Measurements from ENCODE around the gene VTA1. TPM values are rescaled to one million over a fixed set of nuclear protein-coding genes. Genes with fewer than 3 reads are reported as not detected.

VTA1 gene
- total RNA-seq, 2 experiments from 2014 or later, result 37.9 to 51.0 TPM

DNA sequence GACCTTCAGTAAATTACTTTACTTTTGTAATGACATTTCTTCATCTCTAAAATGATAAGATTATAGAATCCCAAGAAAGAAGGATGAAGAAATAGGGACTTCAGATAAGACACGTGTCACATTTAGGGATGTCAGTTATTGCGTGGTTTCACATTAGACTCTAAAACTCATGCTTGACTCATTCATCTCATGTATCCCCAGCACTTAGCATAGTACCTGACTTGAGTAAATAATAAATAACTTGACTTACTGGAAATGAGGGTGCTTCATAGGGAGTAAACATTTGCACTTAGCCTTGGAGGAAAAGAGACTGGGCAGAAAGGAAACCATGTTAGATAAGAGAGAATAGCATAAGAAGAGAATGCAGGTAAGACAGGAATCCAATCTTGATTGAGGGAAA lies 37.2 kb downstream of the VTA1 start:
- CTCF ChIA-PET (ENCODE audit: unreplicated experiment), result no interaction called here
- Histone ChIP-seq H3K27ac (ENCODE audit: low read depth, low read length, poor library complexity, severe bottlenecking) (no peak overlapping the region), H3K4me1 (ENCODE audit: insufficient read depth, low read length, poor library complexity, severe bottlenecking) (no peaks in the 10 kb centered on the region), H3K79me2 (ENCODE audit: insufficient read depth, low read depth, low read length) (no peaks in the 10 kb centered on the region), H3K4me3 (ENCODE audit: low read depth, low read length, poor library complexity, severe bottlenecking) (no peak overlapping the region), H4K20me1 (ENCODE audit: insufficient read depth, low read length) (no peaks in the 10 kb centered on the region), H2AFZ (ENCODE audit: low read length) (no peak overlapping the region), H3K9me2 (ENCODE audit: insufficient read depth, low read length) (no peaks in the 10 kb centered on the region), H3K36me3 (ENCODE audit: insufficient read depth, low read length) (peaks cover 3% of the 10 kb centered on the region; the same call in 1 of the 2 replicates), H3K9me3 (ENCODE audit: low read length) (no peaks in the 10 kb centered on the region), H3K4me2 (ENCODE audit: low read length) (no peak overlapping the region)
- intact Hi-C loops (cut with micrococcal nuclease; ENCODE audit: unreplicated experiment), result no loop called here
- DNase-seq (ENCODE audit: low spot score), result no peak
- TF ChIP-seq, protein P1, sequence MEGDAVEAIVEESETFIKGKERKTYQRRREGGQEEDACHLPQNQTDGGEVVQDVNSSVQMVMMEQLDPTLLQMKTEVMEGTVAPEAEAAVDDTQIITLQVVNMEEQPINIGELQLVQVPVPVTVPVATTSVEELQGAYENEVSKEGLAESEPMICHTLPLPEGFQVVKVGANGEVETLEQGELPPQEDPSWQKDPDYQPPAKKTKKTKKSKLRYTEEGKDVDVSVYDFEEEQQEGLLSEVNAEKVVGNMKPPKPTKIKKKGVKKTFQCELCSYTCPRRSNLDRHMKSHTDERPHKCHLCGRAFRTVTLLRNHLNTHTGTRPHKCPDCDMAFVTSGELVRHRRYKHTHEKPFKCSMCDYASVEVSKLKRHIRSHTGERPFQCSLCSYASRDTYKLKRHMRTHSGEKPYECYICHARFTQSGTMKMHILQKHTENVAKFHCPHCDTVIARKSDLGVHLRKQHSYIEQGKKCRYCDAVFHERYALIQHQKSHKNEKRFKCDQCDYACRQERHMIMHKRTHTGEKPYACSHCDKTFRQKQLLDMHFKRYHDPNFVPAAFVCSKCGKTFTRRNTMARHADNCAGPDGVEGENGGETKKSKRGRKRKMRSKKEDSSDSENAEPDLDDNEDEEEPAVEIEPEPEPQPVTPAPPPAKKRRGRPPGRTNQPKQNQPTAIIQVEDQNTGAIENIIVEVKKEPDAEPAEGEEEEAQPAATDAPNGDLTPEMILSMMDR (conservative IDR thresholded peaks at IDR 0.05; ENCODE audit: low read length), result no peak
- no peak for TF ChIP-seq EZH2phosphoT487 (IDR thresholded peaks at IDR 0.05; ENCODE audit: borderline replicate concordance, low read depth, low read length)
- POLR2A ChIA-PET, result no interaction called here
- BruUV-seq (replicated peaks), result no TSS peak

DNA sequence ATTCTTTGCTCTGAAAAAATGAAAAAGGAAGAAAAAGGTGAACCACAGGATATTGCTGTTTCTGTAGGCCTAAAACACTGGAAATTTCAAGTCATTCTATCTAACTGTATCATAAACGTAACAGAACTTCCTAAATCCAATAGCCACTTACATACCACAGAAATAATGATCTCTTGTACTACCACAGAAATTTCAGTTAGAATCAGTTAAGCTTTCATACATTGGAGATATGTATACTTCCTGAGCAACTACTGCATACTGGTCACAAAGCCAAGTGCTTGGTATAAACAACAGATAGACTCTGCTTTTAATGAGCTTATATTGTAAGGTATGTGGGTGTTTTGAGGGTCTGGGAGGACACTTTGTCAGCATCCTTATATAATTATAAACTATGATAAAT lies 38.6 kb downstream of the VTA1 start:
- H3K4me2 ChIP-seq (ENCODE audit: low read length), result no peak overlapping the region
- H2AFZ ChIP-seq (ENCODE audit: low read length), result no peak overlapping the region
- H3K27ac ChIP-seq (ENCODE audit: low read depth, low read length, poor library complexity, severe bottlenecking), result no peak overlapping the region
- CTCF ChIA-PET (ENCODE audit: unreplicated experiment), result no interaction called here
- intact Hi-C loops (cut with micrococcal nuclease; ENCODE audit: unreplicated experiment), result no loop called here
- H3K4me1 ChIP-seq (ENCODE audit: insufficient read depth, low read length, poor library complexity, severe bottlenecking), result no peaks in the 10 kb centered on the region
- H4K20me1 ChIP-seq (ENCODE audit: insufficient read depth, low read length), result no peaks in the 10 kb centered on the region
- H3K36me3 ChIP-seq (ENCODE audit: insufficient read depth, low read length), result peaks cover 8% of the 10 kb centered on the region
- TF ChIP-seq, protein P1 (conservative IDR thresholded peaks at IDR 0.05; ENCODE audit: low read length), result no peak
- no peak for TF ChIP-seq EZH2phosphoT487 (IDR thresholded peaks at IDR 0.05; ENCODE audit: borderline replicate concordance, low read depth, low read length)
- POLR2A ChIA-PET, result interaction anchor here (0.5 to 1.9 kb wide), 7 partner anchors 10 to 227 kb away, joined by 3 to 10 read pairs (median 4); no protein-coding TSS in a partner anchor
- no peaks in the 10 kb centered on the region for H3K9me2 ChIP-seq (ENCODE audit: insufficient read depth, low read length)
- no peaks in the 10 kb centered on the region for H3K79me2 ChIP-seq (ENCODE audit: insufficient read depth, low read depth, low read length)
- no peak for DNase-seq (ENCODE audit: low spot score)
- no peaks in the 10 kb centered on the region for H3K9me3 ChIP-seq (ENCODE audit: low read length)
- H3K4me3 ChIP-seq (ENCODE audit: low read depth, low read length, poor library complexity, severe bottlenecking), result no peak overlapping the region
- BruUV-seq (replicated peaks), result no TSS peak

DNA sequence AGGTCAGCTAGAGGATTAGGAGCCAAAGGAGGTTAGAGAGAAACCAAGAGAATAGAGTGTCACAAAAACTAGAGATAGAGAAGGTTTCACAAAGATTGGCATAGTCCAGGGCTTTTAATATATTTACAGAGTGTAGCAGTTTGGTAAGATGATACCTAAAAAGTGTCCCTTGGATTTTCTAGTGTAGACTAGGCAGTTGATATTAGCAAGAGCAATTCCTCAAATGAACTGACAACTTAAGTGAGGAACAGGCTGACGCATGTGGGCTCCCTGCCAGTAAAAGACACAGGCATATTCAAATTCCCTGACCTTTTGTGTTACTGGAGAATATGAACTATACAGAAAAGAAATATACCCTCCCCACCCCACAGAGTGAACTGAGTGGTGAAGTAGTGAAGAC lies 40.1 kb downstream of the VTA1 start:
- intact Hi-C loops (cut with micrococcal nuclease; ENCODE audit: unreplicated experiment), result no loop called here
- POLR2A ChIA-PET, result interaction anchor here (0.6 to 1.9 kb wide), 4 partner anchors 10 to 99 kb away, joined by 3 to 10 read pairs (median 4); no protein-coding TSS in a partner anchor
- no peaks in the 10 kb centered on the region for H3K4me1 ChIP-seq (ENCODE audit: insufficient read depth, low read length, poor library complexity, severe bottlenecking)

More for the DNA sequence above, 40.1 kb downstream of the VTA1 start:
- H3K4me2 ChIP-seq (ENCODE audit: low read length), result no peak overlapping the region
- CTCF ChIA-PET (ENCODE audit: unreplicated experiment), result no interaction called here
- H2AFZ ChIP-seq (ENCODE audit: low read length), result no peak overlapping the region
- DNase-seq (ENCODE audit: low spot score), result no peak
- peaks cover 8% of the 10 kb centered on the region for H3K36me3 ChIP-seq (ENCODE audit: insufficient read depth, low read length)
- H3K27ac ChIP-seq (ENCODE audit: low read depth, low read length, poor library complexity, severe bottlenecking), result no peak overlapping the region
- H4K20me1 ChIP-seq (ENCODE audit: insufficient read depth, low read length), result no peaks in the 10 kb centered on the region
- no peaks in the 10 kb centered on the region for H3K79me2 ChIP-seq (ENCODE audit: insufficient read depth, low read depth, low read length)
- H3K9me2 ChIP-seq (ENCODE audit: insufficient read depth, low read length), result no peaks in the 10 kb centered on the region
- no TSS peak for BruUV-seq (replicated peaks)
- TF ChIP-seq, protein P1 (conservative IDR thresholded peaks at IDR 0.05; ENCODE audit: low read length), result no peak
- no peak for TF ChIP-seq EZH2phosphoT487 (IDR thresholded peaks at IDR 0.05; ENCODE audit: borderline replicate concordance, low read depth, low read length)
- H3K4me3 ChIP-seq (ENCODE audit: low read depth, low read length, poor library complexity, severe bottlenecking), result no peak overlapping the region
- no peaks in the 10 kb centered on the region for H3K9me3 ChIP-seq (ENCODE audit: low read length)
